HCT116 (cell line): Measurements from ENCODE around the gene ALCAM.

ENCODE experiments used
- ATF3 ChIP-seq: IDR thresholded peaks from 2 replicates; pipeline ENCODE4 v1.6.1; 2012
- CTCF ChIP-seq, 3 experiments: fragments of 200-600 bp in 1 of 3; sonication (generic) in 1 of 3; IDR thresholded peaks in 2 of 3; conservative IDR thresholded peaks in 1 of 3; 2 replicates each; pipeline ENCODE4 v1.5.1; 2012 to 2017; ENCODE audit warnings: low read depth in 2 of 3, low read length in 2 of 3, antibody characterized with exemption in 1 of 3, borderline replicate concordance in 1 of 3, control low read depth in 1 of 3, mild to moderate bottlenecking in 1 of 3, mixed read lengths in 1 of 3, mixed run types in 1 of 3, moderate library complexity in 1 of 3; ENCODE audit not compliant: insufficient read depth in 1 of 3
- EZH2 ChIP-seq: fragments of 200-600 bp; sonication (generic); IDR thresholded peaks from 2 replicates; pipeline ENCODE4 v1.6.1; 2017; ENCODE audit warnings: antibody characterized with exemption, mixed run types
- EZH2phosphoT487 ChIP-seq: fragments of 200-600 bp; IDR thresholded peaks from 2 replicates; pipeline ENCODE4 v1.6.1; 2018; ENCODE audit warnings: antibody characterized with exemption, borderline replicate concordance
- FOSL1 ChIP-seq: IDR thresholded peaks from 2 replicates; pipeline ENCODE4 v1.6.1; 2012; ENCODE audit warnings: low read depth
- POLR2A ChIP-seq: IDR thresholded peaks from 2 replicates; pipeline ENCODE4 v1.7.0; 2011; ENCODE audit warnings: borderline replicate concordance; ENCODE audit not compliant: insufficient read depth, insufficient read length; ENCODE audit errors: extremely low read depth
- POLR2AphosphoS5 ChIP-seq: IDR thresholded peaks from 2 replicates; pipeline ENCODE4 v1.6.1; 2011; ENCODE audit warnings: mild to moderate bottlenecking, low read depth, low read length, moderate library complexity
- REST ChIP-seq: IDR thresholded peaks from 2 replicates; pipeline ENCODE4 v1.6.1; 2012; ENCODE audit warnings: low read depth
- ZNF274 ChIP-seq: fragments of 200-500 bp; sonication (Bioruptor generic); IDR thresholded peaks from 2 replicates; pipeline ENCODE4 v1.6.1; 2014; ENCODE audit warnings: mild to moderate bottlenecking, low read depth, low read length, inconsistent platforms

GRCh38 chr3:105334138-105334882 lies 32.4 kb upstream of the ALCAM start:
- TF ChIP-seq CTCF (IDR thresholded peaks at IDR 0.05 in 2 of 3, conservative IDR thresholded peaks at IDR 0.05 in 1 of 3; ENCODE audit: borderline replicate concordance in 1 of 3, insufficient read depth in 1 of 3, low read depth in 2 of 3, low read length in 2 of 3) (no peak), EZH2phosphoT487 (no peak), ATF3 (no peak), POLR2AphosphoS5 (no peak), REST (no peak), EZH2 (no peak), POLR2A (no peak), ZNF274 (no peak), FOSL1 (no peak)
